H1 (cell line): ENCODE data around the gene PRUNE1. TPM values are rescaled to one million over a fixed set of nuclear protein-coding genes. Genes with fewer than 3 reads are reported as not detected.

ENCODE experiments used
- CTCF ChIA-PET: fragments of 300-600 bp; sonication (Branson Sonifier 250); formaldehyde crosslinking; loops from one replicate; lab custom pipeline; 2021; ENCODE audit not compliant: partially characterized antibody; lab: Charles Lee
- POLR2A ChIA-PET: fragments of 300-600 bp; sonication (Branson Sonifier 250); formaldehyde crosslinking; loops from one replicate; lab custom pipeline; 2021; ENCODE audit warnings: inconsistent platforms; ENCODE audit not compliant: partially characterized antibody; lab: Charles Lee
- DNase-seq, 2 experiments: peaks; one replicate each; pipeline versions ENCODE4 v3.0.0 to v3.0.0-alpha.2; 2010 to 2022; ENCODE audit warnings: low spot score in 2 of 2, low read depth in 1 of 2, mixed read lengths in 1 of 2
- FAIRE-seq: peaks from 2 replicates; lab custom pipeline; 2011; peaks lifted over from hg19 to GRCh38; lab: Jason Lieb, UNC
- H2AFZ ChIP-seq: 2 replicates; pipeline ENCODE4 v1.8.1; 2012; ENCODE audit warnings: low read length, inconsistent platforms
- H2AK5ac ChIP-seq: 2 replicates; pipeline ENCODE4 v1.6.1; 2013; ENCODE audit warnings: low read depth, low read length
- H2BK120ac ChIP-seq: replicated peaks from 2 replicates; pipeline ENCODE3; 2013; ENCODE audit warnings: low read depth, low read length, inconsistent platforms
- H2BK12ac ChIP-seq: 2 replicates; pipeline ENCODE4 v1.6.1; 2013; ENCODE audit warnings: low read depth, low read length
- H2BK15ac ChIP-seq: 2 replicates; pipeline ENCODE4 v1.6.1; 2013; ENCODE audit warnings: low read length
- H2BK20ac ChIP-seq: 2 replicates; pipeline ENCODE4 v1.6.1; 2013; ENCODE audit warnings: low read length
- H2BK5ac ChIP-seq: 2 replicates; pipeline ENCODE4 v1.6.1; 2013; ENCODE audit warnings: low read depth, low read length
- H3K14ac ChIP-seq: 2 replicates; pipeline ENCODE4 v1.6.1; 2013; ENCODE audit warnings: inconsistent platforms; ENCODE audit not compliant: insufficient read length
- H3K18ac ChIP-seq: 2 replicates; pipeline ENCODE4 v1.6.1; 2013; ENCODE audit warnings: low read length; ENCODE audit errors: extremely low read depth
- H3K23ac ChIP-seq: 2 replicates; pipeline ENCODE4 v1.6.1; 2013; ENCODE audit warnings: inconsistent platforms; ENCODE audit not compliant: insufficient read length
- H3K23me2 ChIP-seq: 2 replicates; pipeline ENCODE4 v1.6.1; 2013; ENCODE audit warnings: low read depth, low read length
- H3K27ac ChIP-seq: 2 replicates; pipeline ENCODE4 v1.6.1; 2011; ENCODE audit warnings: low read depth, low read length, inconsistent platforms
- H3K27me3 ChIP-seq, 4 experiments: replicated peaks in 1 of 4; 1 replicate in 1 of 4; 2 replicates in 3 of 4; pipeline versions ENCODE4 v1.6.1 to v1.8.1; 2011 to 2013; ENCODE audit warnings: low read length in 3 of 4, mild to moderate bottlenecking in 3 of 4, inconsistent platforms in 2 of 4, mixed read lengths in 2 of 4, moderate library complexity in 1 of 4; ENCODE audit not compliant: control insufficient read depth in 3 of 4, insufficient read depth in 3 of 4; ENCODE audit errors: extremely low read depth in 1 of 4
- H3K36me3 ChIP-seq, 4 experiments: 2 replicates each; pipeline versions ENCODE4 v1.6.1 to v1.8.1; 2011 to 2013; ENCODE audit warnings: mild to moderate bottlenecking in 4 of 4, low read length in 3 of 4, moderate library complexity in 2 of 4, control low read depth in 1 of 4, inconsistent platforms in 1 of 4; ENCODE audit not compliant: insufficient read depth in 4 of 4, control insufficient read depth in 2 of 4
- H3K4ac ChIP-seq: replicated peaks from 2 replicates; pipeline ENCODE3; 2013; ENCODE audit warnings: low read length, low read depth, mixed read lengths, inconsistent platforms; ENCODE audit not compliant: insufficient read length
- H3K4me1 ChIP-seq, 4 experiments: replicated peaks in 1 of 4; 1 replicate in 1 of 4; 2 replicates in 3 of 4; pipeline versions ENCODE4 v1.6.1 to v1.8.1; 2011 to 2013; ENCODE audit warnings: low read length in 3 of 4, inconsistent platforms in 2 of 4, mixed read lengths in 1 of 4; ENCODE audit not compliant: insufficient read depth in 4 of 4, control insufficient read depth in 3 of 4
- H3K4me2 ChIP-seq, 2 experiments: 2 replicates each; pipeline versions ENCODE4 v1.6.1 to v1.8.1; 2011 to 2013; ENCODE audit warnings: low read depth in 2 of 2, low read length in 2 of 2, control low read depth in 1 of 2, inconsistent platforms in 1 of 2, mild to moderate bottlenecking in 1 of 2; ENCODE audit not compliant: insufficient read depth in 1 of 2
- H3K4me3 ChIP-seq, 4 experiments: fragments of 200-600, 300-600 bp in 1 of 4; sonication (generic), shearing (Covaris generic), sonication (Bioruptor Twin) in 1 of 4; 2 replicates each; pipeline versions ENCODE4 v1.5.1 to v1.8.1; 2011 to 2016; ENCODE audit warnings: low read length in 4 of 4, low read depth in 3 of 4, control low read depth in 2 of 4, inconsistent platforms in 2 of 4, mild to moderate bottlenecking in 2 of 4, mixed read lengths in 1 of 4, moderate library complexity in 1 of 4; ENCODE audit not compliant: insufficient read depth in 2 of 4; ENCODE audit errors: extremely low read depth in 1 of 4
- H3K56ac ChIP-seq: replicated peaks from 2 replicates; pipeline ENCODE3; 2013; ENCODE audit warnings: low read depth, mild to moderate bottlenecking, mixed read lengths, low read length, inconsistent platforms; ENCODE audit not compliant: insufficient read length
- H3K79me1 ChIP-seq: 2 replicates; pipeline ENCODE4 v1.6.1; 2013; ENCODE audit warnings: low read depth, low read length, control low read depth
- H3K79me2 ChIP-seq, 2 experiments: 2 replicates each; pipeline versions ENCODE4 v1.6.1 to v1.8.1; 2012 to 2013; ENCODE audit warnings: low read length in 2 of 2, mild to moderate bottlenecking in 2 of 2, inconsistent platforms in 1 of 2; ENCODE audit not compliant: insufficient read depth in 2 of 2, control insufficient read depth in 1 of 2
- H3K9ac ChIP-seq, 4 experiments: replicated peaks in 1 of 4; 1 replicate in 1 of 4; 2 replicates in 3 of 4; pipeline versions ENCODE4 v1.6.1 to v1.8.1; 2011 to 2013; ENCODE audit warnings: low read depth in 3 of 4, low read length in 3 of 4, control low read depth in 2 of 4, mild to moderate bottlenecking in 2 of 4, moderate library complexity in 2 of 4, inconsistent platforms in 1 of 4; ENCODE audit errors: extremely low read depth in 1 of 4
- H3K9me3 ChIP-seq, 2 experiments: 2 replicates each; pipeline versions ENCODE4 v1.6.1 to v1.8.1; 2012 to 2013; ENCODE audit warnings: mild to moderate bottlenecking in 2 of 2, moderate library complexity in 2 of 2, control low read depth in 1 of 2, inconsistent platforms in 1 of 2, low read depth in 1 of 2, low read length in 1 of 2, mixed read lengths in 1 of 2; ENCODE audit not compliant: insufficient read depth in 2 of 2
- H4K20me1 ChIP-seq, 2 experiments: replicated peaks in 1 of 2; 2 replicates each; pipeline versions ENCODE3 to v1.8.1; 2011 to 2013; ENCODE audit warnings: inconsistent platforms in 2 of 2, low read length in 2 of 2, mild to moderate bottlenecking in 1 of 2; ENCODE audit not compliant: insufficient read depth in 2 of 2, control insufficient read depth in 1 of 2
- H4K5ac ChIP-seq: 2 replicates; pipeline ENCODE4 v1.6.1; 2013; ENCODE audit warnings: low read length, low read depth, mixed read lengths, inconsistent platforms; ENCODE audit not compliant: insufficient read length
- H4K8ac ChIP-seq: 2 replicates; pipeline ENCODE4 v1.8.0; 2013; ENCODE audit warnings: mild to moderate bottlenecking, moderate library complexity, low read length, inconsistent platforms; ENCODE audit not compliant: insufficient read depth; ENCODE audit errors: extremely low read depth
- H4K91ac ChIP-seq: replicated peaks from 2 replicates; pipeline ENCODE3; 2013; ENCODE audit warnings: low read length, mixed read lengths, inconsistent platforms; ENCODE audit not compliant: insufficient read length
- JUN ChIP-seq: IDR thresholded peaks from 2 replicates; pipeline ENCODE4 v1.6.1; 2011; ENCODE audit warnings: low read depth, mild to moderate bottlenecking, improper control_type of control experiment, low read length
- polyA plus RNA-seq, 7 experiments: library from polyadenylated mRNA; depleted of rRNA in 3 of 7; stranded (reverse) in 5 of 7; unstranded in 2 of 7; fragments of >200 nt in 5 of 7; fragments of 200-250 nt in 2 of 7; gene quantifications; 1 replicate in 5 of 7; 2 replicates in 1 of 7; 4 replicates in 1 of 7; pipeline versions ENCODE4 v1.2.1 to v1.2.3, GENCODE V29; 2011 to 2013; ENCODE audit warnings: missing spikeins in 2 of 7, mixed read lengths in 2 of 7
- total RNA-seq: library from RNA; stranded (reverse); fragmentation: NEBNext Ultra II Directional; extraction: Animal tissue kit (Norgen Biotek cat#: 25700); gene quantifications from 2 replicates; pipeline ENCODE4 v1.2.1, GENCODE V29; 2021

PRUNE1 gene
- total and polyA plus RNA-seq, 2 of the 8 experiments (the other 6 are each of a cell fraction or from before 2014, with no cell fraction given) = 32.8 to 54.2 TPM

DNA sequence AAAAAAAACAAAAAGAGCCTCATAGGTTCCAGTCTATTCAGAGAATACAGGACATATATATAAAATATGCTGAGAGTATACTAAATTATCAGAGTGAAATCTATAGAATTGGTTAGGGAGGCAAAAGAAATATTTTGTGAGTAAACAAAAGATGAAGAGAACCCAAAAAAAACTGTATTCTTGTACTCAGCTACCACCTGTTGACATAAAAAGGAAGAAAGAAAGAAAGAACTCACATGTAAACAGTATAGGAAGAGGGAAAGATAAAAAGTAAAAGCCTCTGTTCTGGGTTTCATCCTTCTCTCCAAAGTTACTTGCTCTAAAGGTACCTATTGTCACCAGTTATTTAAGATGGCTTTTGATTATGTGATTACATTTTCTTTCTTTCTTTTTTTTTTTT, 18.2 kb downstream of the PRUNE1 start:
- Histone ChIP-seq H3K36me3 (peaks cover 2 to 22% (median 15%) of the 10 kb centered on the region in 4 experiments; a peak in 7 of 8 replicates), H3K79me2 (no peaks in the 10 kb centered on the region), H3K9ac (no peak overlapping the region), H2AK5ac (no peak overlapping the region), H3K4me3 (no peak overlapping the region), H2AFZ (no peak overlapping the region), H3K14ac (no peak overlapping the region), H2BK120ac (no peak overlapping the region), H3K23ac (no peak overlapping the region), H2BK12ac (no peak overlapping the region), H2BK20ac (no peak overlapping the region), H3K27me3 (no peaks in the 10 kb centered on the region), H3K56ac (no peak overlapping the region)
- FAIRE-seq = no peak
- TF ChIP-seq JUN = no peak
- TF ChIP-seq, all 59 proteins: peak for 0
- Histone ChIP-seq H4K20me1 (no peaks in the 10 kb centered on the region), H2BK5ac (no peak overlapping the region), H4K5ac (no peak overlapping the region), H4K8ac (no peak overlapping the region), H3K23me2 (no peaks in the 10 kb centered on the region), H2BK15ac (no peak overlapping the region), H3K9me3 (no peaks in the 10 kb centered on the region), H3K18ac (no peak overlapping the region), H3K27ac (no peak overlapping the region), H3K4ac (no peak overlapping the region), H3K4me1 (no peaks in the 10 kb centered on the region), H3K4me2 (no peak overlapping the region), H4K91ac (no peak overlapping the region), H3K79me1 (no peaks in the 10 kb centered on the region)
- DNase-seq = no peak
- CTCF ChIA-PET = interaction anchor here (0.6 to 3.1 kb wide), 9 partner anchors 11 to 275 kb away, joined by 3 to 29 read pairs (median 7); partner anchors contain the start of genes BNIPL, C1orf56, CDC42SE1 and MLLT11
- POLR2A ChIA-PET = interaction anchor here (1.0 to 1.3 kb wide), 3 partner anchors 23 to 447 kb away, joined by 3 read pairs; partner anchors contain the start of genes MCL1 and VPS72
